Fibroblast of lung (primary cell): ENCODE results near the gene IL17RB.

Experiments
- EZH2 ChIP-seq: IDR thresholded peaks from 2 replicates; pipeline ENCODE4 v1.5.1; 2012; ENCODE audit warnings: low read length, control low read depth, mild to moderate bottlenecking; ENCODE audit errors: missing control alignments
- TF ChIP-seq, protein P1 (sequence below), 2 donors: IDR thresholded peaks in 1 of 2; conservative IDR thresholded peaks in 1 of 2; 1 replicate in 1 of 2; 2 replicates in 1 of 2; pipeline ENCODE4 v1.5.1; 2011 to 2012; ENCODE audit warnings: low read length in 2 of 2, control low read depth in 1 of 2, inconsistent platforms in 1 of 2, low read depth in 1 of 2, mild to moderate bottlenecking in 1 of 2

- TF ChIP-seq, protein P1, sequence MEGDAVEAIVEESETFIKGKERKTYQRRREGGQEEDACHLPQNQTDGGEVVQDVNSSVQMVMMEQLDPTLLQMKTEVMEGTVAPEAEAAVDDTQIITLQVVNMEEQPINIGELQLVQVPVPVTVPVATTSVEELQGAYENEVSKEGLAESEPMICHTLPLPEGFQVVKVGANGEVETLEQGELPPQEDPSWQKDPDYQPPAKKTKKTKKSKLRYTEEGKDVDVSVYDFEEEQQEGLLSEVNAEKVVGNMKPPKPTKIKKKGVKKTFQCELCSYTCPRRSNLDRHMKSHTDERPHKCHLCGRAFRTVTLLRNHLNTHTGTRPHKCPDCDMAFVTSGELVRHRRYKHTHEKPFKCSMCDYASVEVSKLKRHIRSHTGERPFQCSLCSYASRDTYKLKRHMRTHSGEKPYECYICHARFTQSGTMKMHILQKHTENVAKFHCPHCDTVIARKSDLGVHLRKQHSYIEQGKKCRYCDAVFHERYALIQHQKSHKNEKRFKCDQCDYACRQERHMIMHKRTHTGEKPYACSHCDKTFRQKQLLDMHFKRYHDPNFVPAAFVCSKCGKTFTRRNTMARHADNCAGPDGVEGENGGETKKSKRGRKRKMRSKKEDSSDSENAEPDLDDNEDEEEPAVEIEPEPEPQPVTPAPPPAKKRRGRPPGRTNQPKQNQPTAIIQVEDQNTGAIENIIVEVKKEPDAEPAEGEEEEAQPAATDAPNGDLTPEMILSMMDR (conservative IDR thresholded peaks at IDR 0.05 in 1 of 2, IDR thresholded peaks at IDR 0.05 in 1 of 2; ENCODE audit: low read depth in 1 of 2, low read length in 2 of 2) = no peak
- TF ChIP-seq EZH2 = no peak
Measured at GRCh38 chr3:53823026-53823955, 23.1 kb upstream of the IL17RB start.
